Measurements from ENCODE around the gene SCAMP5.

SCAMP5 gene

DNA sequence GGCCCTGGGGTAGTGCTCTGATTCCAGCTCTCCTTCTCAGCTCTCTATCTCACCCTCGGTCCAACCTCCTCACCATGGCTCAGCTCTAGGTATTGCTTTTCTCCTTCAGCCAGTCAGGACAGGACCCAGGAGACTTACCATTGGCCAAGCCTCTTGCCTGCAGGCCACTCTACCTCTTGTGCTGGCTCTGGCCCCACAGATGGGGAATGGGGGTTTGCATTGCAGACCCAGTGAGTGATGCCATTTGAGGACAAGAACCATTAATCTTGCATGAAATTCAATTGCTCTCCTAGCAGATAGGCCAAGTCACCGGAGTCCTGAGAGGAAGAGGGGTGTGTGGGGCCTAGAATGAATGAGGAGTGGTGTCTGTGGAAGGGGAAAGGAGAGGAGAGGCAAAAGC lies 32.7 kb upstream of the SCAMP5 start:
- Histone ChIP-seq H3K4me2 (ENCODE audit: low read depth, low read length, poor library complexity, severe bottlenecking) (no peak overlapping the region), H3K79me2 (ENCODE audit: insufficient read depth, low read length) (no peaks in the 10 kb centered on the region), H3K9me2 (replicated peaks; ENCODE audit: low read depth, low read length) (no peaks in the 10 kb centered on the region), H3K4me3 (ENCODE audit: low read length, poor library complexity, severe bottlenecking) (no peak overlapping the region), H3F3A (ENCODE audit: low read depth) (no peaks in the 10 kb centered on the region), H3K4me1 (ENCODE audit: insufficient read depth, low read length, poor library complexity, severe bottlenecking) (peaks cover 3% of the 10 kb centered on the region), H3K36me3 (ENCODE audit: insufficient read depth, low read length) (no peaks in the 10 kb centered on the region), H2AFZ (ENCODE audit: low read length) (no peak overlapping the region), H4K20me1 (ENCODE audit: insufficient read depth, low read length, poor library complexity, severe bottlenecking) (no peaks in the 10 kb centered on the region), H3K9me3 (ENCODE audit: insufficient read depth, low read depth, low read length) (no peaks in the 10 kb centered on the region), H3K27me3 (ENCODE audit: insufficient read depth, low read length, poor library complexity, severe bottlenecking) (no peaks in the 10 kb centered on the region), H3K9ac (ENCODE audit: low read depth, low read length, poor library complexity, severe bottlenecking) (no peak overlapping the region)
- TF ChIP-seq, protein P1, sequence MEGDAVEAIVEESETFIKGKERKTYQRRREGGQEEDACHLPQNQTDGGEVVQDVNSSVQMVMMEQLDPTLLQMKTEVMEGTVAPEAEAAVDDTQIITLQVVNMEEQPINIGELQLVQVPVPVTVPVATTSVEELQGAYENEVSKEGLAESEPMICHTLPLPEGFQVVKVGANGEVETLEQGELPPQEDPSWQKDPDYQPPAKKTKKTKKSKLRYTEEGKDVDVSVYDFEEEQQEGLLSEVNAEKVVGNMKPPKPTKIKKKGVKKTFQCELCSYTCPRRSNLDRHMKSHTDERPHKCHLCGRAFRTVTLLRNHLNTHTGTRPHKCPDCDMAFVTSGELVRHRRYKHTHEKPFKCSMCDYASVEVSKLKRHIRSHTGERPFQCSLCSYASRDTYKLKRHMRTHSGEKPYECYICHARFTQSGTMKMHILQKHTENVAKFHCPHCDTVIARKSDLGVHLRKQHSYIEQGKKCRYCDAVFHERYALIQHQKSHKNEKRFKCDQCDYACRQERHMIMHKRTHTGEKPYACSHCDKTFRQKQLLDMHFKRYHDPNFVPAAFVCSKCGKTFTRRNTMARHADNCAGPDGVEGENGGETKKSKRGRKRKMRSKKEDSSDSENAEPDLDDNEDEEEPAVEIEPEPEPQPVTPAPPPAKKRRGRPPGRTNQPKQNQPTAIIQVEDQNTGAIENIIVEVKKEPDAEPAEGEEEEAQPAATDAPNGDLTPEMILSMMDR (conservative IDR thresholded peaks at IDR 0.05; ENCODE audit: low read length), result no peak
- no peak for TF ChIP-seq EZH2phosphoT487 (IDR thresholded peaks at IDR 0.05; ENCODE audit: borderline replicate concordance)

DNA sequence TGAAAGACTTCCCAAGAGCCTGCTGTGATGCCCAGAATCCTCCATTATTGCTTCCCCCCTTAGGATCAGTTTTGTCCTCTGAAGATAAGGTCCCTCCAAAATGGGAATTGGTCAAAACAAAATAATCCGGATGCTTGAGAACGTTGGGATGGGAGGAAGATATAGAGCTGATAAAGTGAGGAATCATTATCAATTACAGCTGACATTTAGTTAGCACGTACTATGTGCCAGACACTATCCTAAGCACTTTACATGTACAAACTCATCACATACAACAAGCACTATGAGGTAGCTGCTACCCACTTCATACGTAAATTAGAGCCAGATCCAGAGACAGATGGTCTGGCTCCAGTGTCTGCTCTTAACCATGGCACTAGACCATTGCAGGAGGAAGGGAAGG lies 32.1 kb upstream of the SCAMP5 start:
- H4K20me1 ChIP-seq (ENCODE audit: insufficient read depth, low read length, poor library complexity, severe bottlenecking), result no peaks in the 10 kb centered on the region
- no peaks in the 10 kb centered on the region for H3K9me3 ChIP-seq (ENCODE audit: insufficient read depth, low read depth, low read length)
- no peaks in the 10 kb centered on the region for H3F3A ChIP-seq (ENCODE audit: low read depth)
- H3K4me2 ChIP-seq (ENCODE audit: low read depth, low read length, poor library complexity, severe bottlenecking), result no peak overlapping the region
- no peaks in the 10 kb centered on the region for H3K79me2 ChIP-seq (ENCODE audit: insufficient read depth, low read length)
- TF ChIP-seq, protein P1 (conservative IDR thresholded peaks at IDR 0.05; ENCODE audit: low read length), result no peak
- no peak for TF ChIP-seq EZH2phosphoT487 (IDR thresholded peaks at IDR 0.05; ENCODE audit: borderline replicate concordance)
- no peak overlapping the region for H3K9ac ChIP-seq (ENCODE audit: low read depth, low read length, poor library complexity, severe bottlenecking)
- no peak overlapping the region for H3K4me3 ChIP-seq (ENCODE audit: low read length, poor library complexity, severe bottlenecking)
- no peak overlapping the region for H2AFZ ChIP-seq (ENCODE audit: low read length)
- H3K4me1 ChIP-seq (ENCODE audit: insufficient read depth, low read length, poor library complexity, severe bottlenecking), result peaks cover 3% of the 10 kb centered on the region
- H3K9me2 ChIP-seq (replicated peaks; ENCODE audit: low read depth, low read length), result no peaks in the 10 kb centered on the region
- H3K36me3 ChIP-seq (ENCODE audit: insufficient read depth, low read length), result no peaks in the 10 kb centered on the region
- H3K27me3 ChIP-seq (ENCODE audit: insufficient read depth, low read length, poor library complexity, severe bottlenecking), result no peaks in the 10 kb centered on the region

DNA sequence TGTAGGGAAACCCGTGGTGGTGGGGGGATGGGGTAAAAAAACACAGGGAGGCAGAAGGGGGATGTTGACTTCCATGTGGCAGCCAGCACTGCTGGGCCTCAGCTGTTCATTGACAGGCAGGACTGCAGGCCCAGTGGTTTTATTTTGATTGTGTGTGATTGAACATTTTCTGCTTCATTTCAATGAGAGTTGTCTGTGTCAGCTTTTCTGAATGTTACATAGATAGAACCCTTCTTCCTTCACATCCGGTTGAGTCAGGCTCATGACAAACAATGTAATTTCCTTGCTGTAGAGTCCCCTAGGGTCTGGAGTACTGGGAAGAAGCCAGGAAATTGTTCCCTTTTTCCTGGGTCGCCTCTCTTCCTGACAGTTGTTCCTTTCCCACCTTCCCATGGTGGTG lies 30.6 kb upstream of the SCAMP5 start:
- Histone ChIP-seq H4K20me1 (ENCODE audit: insufficient read depth, low read length, poor library complexity, severe bottlenecking) (no peaks in the 10 kb centered on the region), H3K36me3 (ENCODE audit: insufficient read depth, low read length) (no peaks in the 10 kb centered on the region), H3K9me2 (replicated peaks; ENCODE audit: low read depth, low read length) (no peaks in the 10 kb centered on the region), H2AFZ (ENCODE audit: low read length) (no peak overlapping the region), H3K9me3 (ENCODE audit: insufficient read depth, low read depth, low read length) (no peaks in the 10 kb centered on the region), H3K4me1 (ENCODE audit: insufficient read depth, low read length, poor library complexity, severe bottlenecking) (peaks cover 3% of the 10 kb centered on the region), H3K27me3 (ENCODE audit: insufficient read depth, low read length, poor library complexity, severe bottlenecking) (no peaks in the 10 kb centered on the region), H3K79me2 (ENCODE audit: insufficient read depth, low read length) (no peaks in the 10 kb centered on the region), H3K4me2 (ENCODE audit: low read depth, low read length, poor library complexity, severe bottlenecking) (no peak overlapping the region), H3K4me3 (ENCODE audit: low read length, poor library complexity, severe bottlenecking) (no peak overlapping the region), H3K9ac (ENCODE audit: low read depth, low read length, poor library complexity, severe bottlenecking) (no peak overlapping the region), H3F3A (ENCODE audit: low read depth) (no peaks in the 10 kb centered on the region)
- TF ChIP-seq, protein P1 (conservative IDR thresholded peaks at IDR 0.05; ENCODE audit: low read length), result no peak
- TF ChIP-seq EZH2phosphoT487 (IDR thresholded peaks at IDR 0.05; ENCODE audit: borderline replicate concordance), result no peak
